ENCODE data around the gene MTTP.

GRCh38 chr4:99617374-99617773 is 42.8 kb downstream of the MTTP start:
- TF ChIP-seq, protein P1, sequence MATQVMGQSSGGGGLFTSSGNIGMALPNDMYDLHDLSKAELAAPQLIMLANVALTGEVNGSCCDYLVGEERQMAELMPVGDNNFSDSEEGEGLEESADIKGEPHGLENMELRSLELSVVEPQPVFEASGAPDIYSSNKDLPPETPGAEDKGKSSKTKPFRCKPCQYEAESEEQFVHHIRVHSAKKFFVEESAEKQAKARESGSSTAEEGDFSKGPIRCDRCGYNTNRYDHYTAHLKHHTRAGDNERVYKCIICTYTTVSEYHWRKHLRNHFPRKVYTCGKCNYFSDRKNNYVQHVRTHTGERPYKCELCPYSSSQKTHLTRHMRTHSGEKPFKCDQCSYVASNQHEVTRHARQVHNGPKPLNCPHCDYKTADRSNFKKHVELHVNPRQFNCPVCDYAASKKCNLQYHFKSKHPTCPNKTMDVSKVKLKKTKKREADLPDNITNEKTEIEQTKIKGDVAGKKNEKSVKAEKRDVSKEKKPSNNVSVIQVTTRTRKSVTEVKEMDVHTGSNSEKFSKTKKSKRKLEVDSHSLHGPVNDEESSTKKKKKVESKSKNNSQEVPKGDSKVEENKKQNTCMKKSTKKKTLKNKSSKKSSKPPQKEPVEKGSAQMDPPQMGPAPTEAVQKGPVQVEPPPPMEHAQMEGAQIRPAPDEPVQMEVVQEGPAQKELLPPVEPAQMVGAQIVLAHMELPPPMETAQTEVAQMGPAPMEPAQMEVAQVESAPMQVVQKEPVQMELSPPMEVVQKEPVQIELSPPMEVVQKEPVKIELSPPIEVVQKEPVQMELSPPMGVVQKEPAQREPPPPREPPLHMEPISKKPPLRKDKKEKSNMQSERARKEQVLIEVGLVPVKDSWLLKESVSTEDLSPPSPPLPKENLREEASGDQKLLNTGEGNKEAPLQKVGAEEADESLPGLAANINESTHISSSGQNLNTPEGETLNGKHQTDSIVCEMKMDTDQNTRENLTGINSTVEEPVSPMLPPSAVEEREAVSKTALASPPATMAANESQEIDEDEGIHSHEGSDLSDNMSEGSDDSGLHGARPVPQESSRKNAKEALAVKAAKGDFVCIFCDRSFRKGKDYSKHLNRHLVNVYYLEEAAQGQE (IDR thresholded peaks at IDR 0.05; ENCODE audit: low read depth): no peak
- TF ChIP-seq, protein P2, sequence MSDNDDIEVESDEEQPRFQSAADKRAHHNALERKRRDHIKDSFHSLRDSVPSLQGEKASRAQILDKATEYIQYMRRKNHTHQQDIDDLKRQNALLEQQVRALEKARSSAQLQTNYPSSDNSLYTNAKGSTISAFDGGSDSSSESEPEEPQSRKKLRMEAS (IDR thresholded peaks at IDR 0.05): no peak
- TF ChIP-seq FOXM1 (IDR thresholded peaks at IDR 0.05; ENCODE audit: borderline replicate concordance, low read depth): no peak
- no peak for TF ChIP-seq TCF12 (IDR thresholded peaks at IDR 0.05; ENCODE audit: low read depth)
